Measurements from ENCODE around the gene SLAMF1.
A peak's percentile ranks its signal among the peaks of the same experiment; 100 is the strongest.

SLAMF1 gene

GRCh38 chr1:160625321-160625720, 21.5 kb downstream of the SLAMF1 start:
- no peak for DNase-seq (ENCODE audit: low spot score)

DNA sequence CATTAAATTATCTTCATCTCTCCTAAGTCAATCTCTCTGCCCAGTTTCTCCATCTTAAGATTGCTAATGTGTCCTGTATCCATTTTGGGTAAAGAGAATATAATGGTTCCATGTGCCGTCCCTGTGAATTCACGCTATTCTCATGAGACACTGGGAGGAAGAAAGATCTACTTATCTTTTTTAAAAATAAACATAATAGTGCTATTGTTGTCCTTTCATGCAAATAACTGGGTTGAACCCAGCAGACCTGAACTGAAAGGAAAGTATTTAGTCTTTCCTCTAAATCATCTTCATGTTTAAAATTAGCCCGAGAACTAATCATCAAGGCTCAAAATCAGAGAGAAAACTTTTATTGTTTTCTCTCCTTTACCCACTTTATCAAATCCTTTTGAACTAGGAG, 22.4 kb downstream of the SLAMF1 start:
- DNase-seq (ENCODE audit: low spot score), result peak; percentile 37

DNA sequence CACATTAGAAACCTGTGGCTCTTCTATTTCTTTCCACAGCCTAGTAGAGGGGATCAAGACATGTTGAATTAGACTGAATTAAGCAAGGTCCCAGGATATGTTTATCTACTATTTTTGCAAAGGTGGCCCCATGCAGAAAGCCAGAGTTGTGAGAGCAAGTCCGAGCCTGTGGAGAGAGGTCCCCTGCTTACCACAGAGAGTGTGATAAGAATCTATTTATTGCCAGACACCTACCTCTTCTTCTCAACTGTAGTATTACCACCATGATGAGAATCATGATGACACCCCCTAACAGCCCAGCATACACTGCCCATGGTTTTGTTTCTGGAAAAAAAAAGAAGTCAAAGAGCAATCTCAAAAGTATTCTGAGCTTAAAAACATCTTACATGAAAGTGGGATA, 23.0 kb downstream of the SLAMF1 start:
- DNase-seq (ENCODE audit: low spot score), result no peak

DNA sequence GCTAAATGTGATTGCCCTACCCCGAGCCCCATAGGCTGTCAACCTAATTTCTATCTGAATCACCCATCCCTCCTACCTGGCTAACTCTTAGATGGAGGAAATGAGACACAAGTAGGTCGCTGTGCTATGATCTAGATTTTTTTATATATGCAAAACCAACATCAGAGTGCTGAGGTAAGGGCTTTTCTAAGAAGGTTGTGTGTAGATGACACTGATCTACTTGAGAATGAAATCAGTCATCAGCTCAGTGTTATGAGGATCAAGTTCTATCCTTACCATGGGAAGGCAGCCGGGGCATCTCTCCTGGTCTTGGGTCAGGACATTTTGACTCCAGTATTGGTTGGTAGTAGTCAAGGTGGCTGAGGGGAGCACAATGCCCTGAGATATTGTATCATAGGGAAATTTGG, 23.6 kb downstream of the SLAMF1 start:
- peak; percentile 62 for DNase-seq (ENCODE audit: low spot score)

DNA sequence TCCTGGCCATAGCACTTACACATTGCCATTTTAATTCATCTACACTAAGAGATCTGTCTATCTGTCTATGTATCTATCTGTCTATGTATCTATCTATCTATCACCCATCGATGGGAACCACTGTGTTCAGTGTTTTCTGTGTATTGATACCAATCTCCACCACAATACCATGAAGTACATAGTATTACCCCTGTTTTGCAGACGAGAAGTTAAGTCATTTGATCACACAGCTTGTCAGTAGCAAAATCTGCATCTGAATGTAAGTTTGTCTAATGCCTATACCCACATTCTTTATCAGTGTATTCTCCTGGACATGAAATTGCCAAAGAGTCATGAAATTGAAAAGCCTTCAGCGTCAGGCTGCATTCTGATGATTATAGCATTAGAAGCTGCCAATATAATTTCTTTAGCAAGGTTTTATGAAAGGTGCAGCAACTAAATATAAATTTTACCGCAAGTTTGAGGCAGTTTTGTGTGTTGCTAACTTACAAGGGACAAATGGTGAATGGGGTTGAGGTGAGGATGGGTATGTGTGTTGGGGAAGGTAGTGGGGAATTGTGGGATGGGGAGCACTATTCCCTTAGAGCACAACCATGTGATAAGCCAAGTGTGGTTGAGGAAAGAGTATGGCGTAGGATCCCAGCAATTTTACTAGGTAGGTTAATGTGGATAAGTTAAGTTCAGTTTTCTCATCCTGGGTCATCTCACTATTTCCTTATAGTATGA, 24.2 kb downstream of the SLAMF1 start:
- DNase-seq (ENCODE audit: low spot score), result no peak

GRCh38 chr1:160621633-160622413, 25.0 kb downstream of the SLAMF1 start:
- no peak for DNase-seq (ENCODE audit: low spot score)

DNA sequence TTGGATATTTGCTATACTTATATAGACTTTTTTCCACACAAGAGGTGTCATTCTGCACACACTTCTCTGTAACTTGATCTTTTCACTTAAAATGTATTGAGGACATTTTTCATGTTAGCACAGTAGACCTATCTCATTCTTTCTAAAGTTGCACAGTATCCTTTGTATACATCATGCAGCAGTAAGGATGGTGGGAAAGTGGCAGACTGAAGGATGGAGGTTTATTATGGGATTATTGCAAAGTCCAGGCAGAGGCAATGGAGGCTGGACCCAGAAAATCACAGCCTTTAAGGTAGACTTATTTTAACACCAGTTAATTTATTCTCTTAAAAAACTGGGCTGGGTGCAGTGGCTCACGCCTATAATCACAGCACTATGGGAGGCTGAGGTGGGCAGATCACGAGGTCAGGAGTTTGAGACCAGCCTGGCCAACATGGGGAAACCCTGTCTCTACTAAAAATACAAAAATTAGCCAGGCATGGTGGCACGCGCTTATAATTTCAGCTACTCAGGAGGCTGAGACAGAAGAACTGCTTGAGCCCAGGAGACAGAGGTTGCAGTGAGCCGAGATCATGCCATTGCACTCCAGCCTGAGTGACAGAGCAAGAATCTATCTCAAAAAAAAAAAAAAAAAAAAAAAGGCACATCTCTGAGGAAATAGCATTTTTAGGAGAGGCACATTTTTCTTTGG, 25.8 kb downstream of the SLAMF1 start:
- DNase-seq (ENCODE audit: low spot score), result no peak

DNA sequence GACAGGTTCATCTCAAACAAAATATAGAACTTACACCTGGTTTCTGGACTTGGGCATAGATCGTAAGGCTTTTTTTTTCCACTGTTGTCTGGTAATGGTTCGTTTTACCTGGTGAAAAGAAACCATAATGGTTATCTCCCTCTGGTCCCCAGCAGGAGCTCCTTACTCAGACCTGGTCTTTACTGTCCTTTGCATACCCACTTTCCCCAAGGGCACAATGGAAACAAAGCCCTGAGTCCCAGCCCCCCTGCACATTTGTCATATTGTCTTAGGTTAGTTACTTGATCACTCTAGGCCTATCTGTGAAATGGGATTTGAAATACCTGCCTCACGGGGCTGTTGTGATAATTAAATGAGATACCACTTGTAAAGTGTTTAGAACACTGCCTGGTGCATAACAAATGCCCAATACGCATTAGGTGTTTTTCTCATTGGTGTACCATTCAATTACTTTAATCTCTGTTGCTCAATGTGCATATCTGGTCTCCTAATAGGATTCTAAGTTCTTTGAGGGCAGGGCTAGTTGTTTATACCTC, 27.0 kb downstream of the SLAMF1 start:
- DNase-seq (ENCODE audit: low spot score), result no peak

- no peak for DNase-seq (ENCODE audit: low spot score)
Measured at GRCh38 chr1:160618763-160619274, 28.0 kb downstream of the SLAMF1 start.

- no peak for DNase-seq (ENCODE audit: low spot score)
Measured at GRCh38 chr1:160618327-160618726, 28.5 kb downstream of the SLAMF1 start.

DNA sequence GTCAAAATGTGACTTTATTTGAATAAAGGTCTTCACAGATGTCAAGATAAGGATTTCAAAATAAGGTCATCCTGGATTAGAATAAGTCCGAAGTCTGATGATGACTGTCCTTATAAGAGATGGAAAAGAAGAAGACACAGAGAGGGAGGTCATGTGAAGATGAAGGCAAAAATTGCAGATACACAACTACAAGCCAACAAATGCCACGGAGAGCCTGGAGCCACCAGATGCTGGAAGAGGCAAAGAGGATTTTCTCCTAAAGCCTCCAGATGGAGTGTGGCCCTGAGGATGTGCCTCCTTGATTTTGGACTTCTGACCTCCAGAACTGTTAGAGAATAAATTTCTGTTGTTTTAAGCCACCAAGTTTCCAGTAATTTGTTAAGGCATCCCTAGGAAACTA, 31.2 kb downstream of the SLAMF1 start:
- no peak for DNase-seq (ENCODE audit: low spot score)

DNA sequence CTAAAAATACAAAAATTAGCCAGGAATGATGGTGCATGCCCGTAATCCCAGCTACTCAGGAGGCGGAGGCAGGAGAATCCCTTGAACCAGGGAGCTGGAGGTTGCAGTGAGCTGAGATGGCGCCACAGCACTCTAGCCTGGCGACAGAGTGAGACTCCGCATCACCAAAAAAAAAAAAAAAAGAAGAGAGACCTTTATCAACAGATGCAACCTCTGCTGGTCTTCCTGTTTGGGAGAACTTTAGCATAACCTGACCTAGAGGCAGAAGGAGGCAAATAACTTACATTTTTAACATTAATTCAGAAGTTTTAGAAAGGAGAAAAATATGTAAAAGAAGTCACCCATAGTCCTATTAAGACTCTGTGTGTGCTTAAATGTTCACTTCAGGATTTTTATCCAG, 32.4 kb downstream of the SLAMF1 start:
- DNase-seq (ENCODE audit: low spot score), result no peak

- no peak for DNase-seq (ENCODE audit: low spot score)
Measured at GRCh38 chr1:160612613-160613218, 34.1 kb downstream of the SLAMF1 start.

GRCh38 chr1:160610569-160611242, 36.1 kb downstream of the SLAMF1 start:
- DNase-seq (ENCODE audit: low spot score), result no peak

DNA sequence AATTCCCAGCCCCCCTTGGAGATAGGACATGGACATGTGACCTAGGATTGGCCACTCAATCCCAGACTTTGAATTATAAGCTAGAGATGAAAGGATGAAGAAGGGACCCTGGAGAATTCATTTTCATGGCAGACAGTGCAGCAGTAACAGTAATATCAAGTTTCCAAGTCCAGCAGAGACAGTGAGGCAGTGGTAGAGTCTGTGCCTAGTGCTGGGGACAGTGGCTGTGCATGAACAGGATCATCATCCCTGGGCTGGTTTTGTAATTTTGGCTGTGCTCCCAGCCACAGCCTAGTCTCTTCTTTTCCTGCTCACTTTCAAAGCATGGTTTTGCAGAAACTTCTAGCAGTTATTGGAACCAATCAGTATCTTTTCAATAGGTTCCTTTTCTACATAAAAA, 37.9 kb downstream of the SLAMF1 start:
- DNase-seq (ENCODE audit: low spot score), result no peak

DNA sequence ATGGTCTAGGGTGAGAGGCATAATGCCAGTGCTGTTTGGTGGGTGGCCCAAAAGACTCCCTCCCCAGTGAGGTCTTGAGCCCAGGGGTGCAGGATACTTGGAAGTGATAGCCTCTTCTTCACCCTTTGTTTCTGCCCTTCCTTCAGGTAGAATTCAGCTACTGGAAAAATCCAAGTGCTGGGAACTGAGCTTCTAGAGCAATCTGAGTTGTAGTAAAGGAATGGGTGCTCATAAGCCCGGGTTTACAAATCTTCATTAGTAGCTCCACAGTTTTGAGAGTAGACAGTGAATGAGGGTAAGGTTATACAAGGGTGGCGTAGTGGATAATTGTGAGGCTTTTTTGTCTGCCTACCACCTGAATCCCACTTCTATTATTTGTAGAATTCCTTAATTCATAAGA, 38.3 kb downstream of the SLAMF1 start:
- DNase-seq (ENCODE audit: low spot score), result no peak

GRCh38 chr1:160608057-160608456, 38.8 kb downstream of the SLAMF1 start:
- no peak for DNase-seq (ENCODE audit: low spot score)

DNA sequence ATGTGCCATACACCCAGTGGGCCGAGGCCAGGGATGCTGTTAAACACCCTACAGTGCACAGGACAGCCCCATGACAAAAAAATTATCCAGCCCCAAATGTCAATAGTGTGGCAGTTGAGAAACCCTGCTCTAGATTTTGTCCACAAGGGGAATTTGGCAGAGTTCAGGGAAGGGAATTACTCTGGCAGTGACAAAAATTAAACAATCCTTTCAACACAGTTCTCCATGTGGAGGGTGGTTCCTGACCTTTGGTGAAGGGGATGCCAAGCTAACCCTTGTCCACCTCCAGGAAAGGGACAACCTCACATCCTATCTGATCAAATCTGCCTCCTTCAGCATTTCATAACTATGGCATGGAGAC, 39.2 kb downstream of the SLAMF1 start:
- no peak for DNase-seq (ENCODE audit: low spot score)

DNA sequence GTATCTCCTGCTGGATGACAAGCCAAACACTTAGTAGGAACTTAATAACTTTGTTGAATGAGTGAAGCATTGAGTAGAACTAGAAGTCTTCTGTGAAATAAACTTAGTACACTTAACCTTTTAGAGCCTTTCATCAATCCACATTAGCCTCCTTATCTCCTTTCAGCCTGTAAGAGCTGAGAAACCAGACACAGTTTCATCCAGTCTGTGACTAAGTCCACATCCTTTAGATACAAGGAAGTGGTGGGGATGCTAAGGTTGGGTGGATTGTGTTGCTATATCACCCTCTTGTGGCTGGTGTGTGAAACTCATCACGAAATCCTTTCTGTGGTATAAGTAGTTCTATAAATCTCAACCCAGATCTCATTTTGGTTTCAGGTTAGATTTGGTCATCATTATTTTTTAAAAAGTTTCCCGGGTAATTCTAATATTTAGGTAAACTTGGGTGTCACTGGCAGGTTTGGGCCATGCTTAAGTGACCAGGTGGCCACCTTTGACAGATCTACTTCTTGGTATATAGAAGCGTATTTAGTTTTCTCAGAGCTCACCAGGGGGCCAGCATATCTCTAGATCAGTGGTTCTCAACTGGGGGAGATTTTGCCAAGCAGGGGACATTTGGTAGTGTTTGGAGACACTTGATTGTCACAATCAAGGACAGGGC, 39.7 kb downstream of the SLAMF1 start:
- peak; percentile 61 for DNase-seq (ENCODE audit: low spot score)

GRCh38 chr1:160606611-160607010, 40.2 kb downstream of the SLAMF1 start:
- no peak for DNase-seq (ENCODE audit: low spot score)

Measured in germinal center (tissue), 1 donor.